Breast epithelium (tissue), 4 donors: ENCODE measurements around the gene POLN. TPM values are rescaled to one million over a fixed set of nuclear protein-coding genes. Genes with fewer than 3 reads are reported as not detected.
A peak's percentile ranks its signal among the peaks of the same experiment; 100 is the strongest.

Experiments
- DNase-seq, 2 donors: peaks; one replicate each; pipeline ENCODE4 v3.0.0-alpha.2; 2019; ENCODE audit warnings: low spot score in 2 of 2
- H3K27ac ChIP-seq, 2 donors: fragments of 200-600 bp; sonication (generic) in 1 of 2; one replicate each; pipeline ENCODE4 v1.5.1; 2016 to 2019; ENCODE audit warnings: mild to moderate bottlenecking in 1 of 2
- H3K27me3 ChIP-seq, 2 donors: fragments of 200-600 bp; sonication (generic) in 1 of 2; one replicate each; pipeline versions ENCODE4 v1.5.1 to v1.6.0; 2017 to 2019; ENCODE audit warnings: control low read depth in 1 of 2, mild to moderate bottlenecking in 1 of 2
- H3K36me3 ChIP-seq: fragments of 200-600 bp; one replicate; pipeline ENCODE4 v1.5.1; 2019
- H3K4me1 ChIP-seq, 2 donors: fragments of 200-600 bp; sonication (generic); one replicate each; pipeline ENCODE4 v1.5.1; 2016 to 2019; ENCODE audit warnings: control low read depth in 1 of 2
- H3K4me3 ChIP-seq, 3 donors: fragments of 200-600 bp; sonication (generic); 1 replicate in 2 of 3; 2 replicates in 1 of 3; pipeline ENCODE4 v1.5.1; 2016 to 2019; ENCODE audit warnings: mild to moderate bottlenecking in 3 of 3, moderate library complexity in 2 of 3
- H3K9me3 ChIP-seq, 2 donors: fragments of 200-600 bp; sonication (generic) in 1 of 2; one replicate each; pipeline ENCODE4 v1.5.1; 2016 to 2019; ENCODE audit warnings: control low read depth in 1 of 2
- POLR2A ChIP-seq: fragments of 450-650 bp; IDR thresholded peaks from one replicate; pipeline ENCODE4 v1.6.1; 2016; ENCODE audit warnings: antibody characterized with exemption, mild to moderate bottlenecking, moderate library complexity
- POLR2AphosphoS5 ChIP-seq, 3 donors: sonication (generic); formaldehyde crosslinking; IDR thresholded peaks; one replicate each; pipeline ENCODE4 v1.6.1; 2017; ENCODE audit warnings: antibody characterized with exemption in 3 of 3
- intact Hi-C: fragments of 100-400 bp; cut with DNase I; formaldehyde crosslinking; loops from one replicate; pipeline ENCODE4 v1.15.1; 2023; ENCODE audit warnings: low total_unique reads
- total RNA-seq, 3 donors: library from RNA; depleted of rRNA; stranded (reverse); fragments of >200 nt; gene quantifications; one replicate each; pipeline ENCODE4 v1.1.0, GENCODE V29; 2016
- TF ChIP-seq, protein P1 (sequence below), 3 donors: fragments of 450-650 bp; IDR thresholded peaks; one replicate each; pipeline ENCODE4 v1.5.1; 2016 to 2017; ENCODE audit warnings: antibody characterized with exemption in 3 of 3, mild to moderate bottlenecking in 3 of 3, moderate library complexity in 3 of 3

The POLN gene
- total RNA-seq, result 1 to 10 TPM; 3.3 to 4.7 (median 4.3) TPM

DNA sequence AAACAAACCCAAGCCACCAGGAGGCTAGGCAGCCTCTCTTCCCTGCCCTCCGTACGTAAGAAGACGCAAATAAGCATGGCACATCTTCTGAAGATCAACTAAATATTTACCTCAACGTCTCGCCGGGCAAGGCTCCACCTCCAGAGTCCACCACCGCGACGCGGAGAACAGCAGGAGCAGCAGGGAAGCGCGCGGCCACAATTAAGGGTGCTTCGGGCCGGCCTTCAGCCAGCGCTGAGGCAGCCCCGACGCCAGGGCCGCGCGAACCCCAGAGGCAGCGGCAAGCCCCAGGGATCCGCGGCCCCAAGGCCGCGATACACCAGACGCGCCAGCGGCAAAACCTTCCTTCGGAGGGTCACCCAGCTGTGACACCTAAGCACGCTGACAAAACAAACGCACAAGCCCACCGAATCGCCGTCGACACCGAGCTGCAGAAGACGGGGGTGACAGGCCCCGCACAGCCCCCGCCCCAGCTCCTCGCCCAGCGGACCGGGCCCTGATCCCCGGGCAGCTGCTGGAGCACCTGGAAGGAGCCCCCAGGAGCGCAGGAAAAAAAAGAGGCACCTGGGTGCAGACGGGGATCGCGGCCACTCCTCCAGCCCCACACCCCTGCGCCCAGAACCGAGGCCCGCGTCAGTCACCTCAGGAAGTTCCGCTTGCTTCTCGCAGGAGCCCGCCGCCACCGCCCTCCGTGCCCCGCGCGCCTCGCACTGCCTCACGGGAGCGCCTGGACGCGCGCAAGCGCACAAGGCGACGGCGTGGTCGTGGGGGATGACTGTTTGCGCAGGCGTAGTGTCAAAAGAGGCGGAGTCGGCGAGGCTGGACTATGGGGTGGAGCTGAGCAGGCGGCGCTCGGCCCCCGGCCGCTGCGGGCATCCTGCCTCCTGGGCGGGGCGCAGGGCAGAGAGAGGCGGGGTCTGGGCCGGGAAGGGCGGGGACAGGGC is at the start of gene POLN, which contains the start of gene HAUS3:
TSS of gene POLN (minus strand) at position 712 of the 944 bp plus-strand sequence. CDS start 12,890 bp downstream, outside the sequence.
TSS of gene HAUS3 (minus strand) at position 712 of the 944 bp plus-strand sequence. CDS start 1,175 bp downstream, outside the sequence.
- H3K27me3 ChIP-seq, result no peaks in the 10 kb centered on the region
- TF ChIP-seq POLR2AphosphoS5 (IDR thresholded peaks at IDR 0.05) (peak; percentile 74 to 83 (median 80)), POLR2A (peak; percentile 19)
- TF ChIP-seq, protein P1, sequence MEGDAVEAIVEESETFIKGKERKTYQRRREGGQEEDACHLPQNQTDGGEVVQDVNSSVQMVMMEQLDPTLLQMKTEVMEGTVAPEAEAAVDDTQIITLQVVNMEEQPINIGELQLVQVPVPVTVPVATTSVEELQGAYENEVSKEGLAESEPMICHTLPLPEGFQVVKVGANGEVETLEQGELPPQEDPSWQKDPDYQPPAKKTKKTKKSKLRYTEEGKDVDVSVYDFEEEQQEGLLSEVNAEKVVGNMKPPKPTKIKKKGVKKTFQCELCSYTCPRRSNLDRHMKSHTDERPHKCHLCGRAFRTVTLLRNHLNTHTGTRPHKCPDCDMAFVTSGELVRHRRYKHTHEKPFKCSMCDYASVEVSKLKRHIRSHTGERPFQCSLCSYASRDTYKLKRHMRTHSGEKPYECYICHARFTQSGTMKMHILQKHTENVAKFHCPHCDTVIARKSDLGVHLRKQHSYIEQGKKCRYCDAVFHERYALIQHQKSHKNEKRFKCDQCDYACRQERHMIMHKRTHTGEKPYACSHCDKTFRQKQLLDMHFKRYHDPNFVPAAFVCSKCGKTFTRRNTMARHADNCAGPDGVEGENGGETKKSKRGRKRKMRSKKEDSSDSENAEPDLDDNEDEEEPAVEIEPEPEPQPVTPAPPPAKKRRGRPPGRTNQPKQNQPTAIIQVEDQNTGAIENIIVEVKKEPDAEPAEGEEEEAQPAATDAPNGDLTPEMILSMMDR (IDR thresholded peaks at IDR 0.05), result no peak
- peak within 1 kb of the TSS; percentile 66 to 69 for H3K27ac ChIP-seq
- H3K36me3 ChIP-seq, result peaks cover 5% of the 10 kb centered on the region
- intact Hi-C loops, result no loop called here
- peak within 1 kb of the TSS; percentile 81 to 96 (median 96) for H3K4me3 ChIP-seq
- H3K4me1 ChIP-seq, result peaks cover 0 to 16% of the 10 kb centered on the region in 2 donors
- DNase-seq, result peak; percentile 96 to 98
- H3K9me3 ChIP-seq, result no peaks in the 10 kb centered on the region

DNA sequence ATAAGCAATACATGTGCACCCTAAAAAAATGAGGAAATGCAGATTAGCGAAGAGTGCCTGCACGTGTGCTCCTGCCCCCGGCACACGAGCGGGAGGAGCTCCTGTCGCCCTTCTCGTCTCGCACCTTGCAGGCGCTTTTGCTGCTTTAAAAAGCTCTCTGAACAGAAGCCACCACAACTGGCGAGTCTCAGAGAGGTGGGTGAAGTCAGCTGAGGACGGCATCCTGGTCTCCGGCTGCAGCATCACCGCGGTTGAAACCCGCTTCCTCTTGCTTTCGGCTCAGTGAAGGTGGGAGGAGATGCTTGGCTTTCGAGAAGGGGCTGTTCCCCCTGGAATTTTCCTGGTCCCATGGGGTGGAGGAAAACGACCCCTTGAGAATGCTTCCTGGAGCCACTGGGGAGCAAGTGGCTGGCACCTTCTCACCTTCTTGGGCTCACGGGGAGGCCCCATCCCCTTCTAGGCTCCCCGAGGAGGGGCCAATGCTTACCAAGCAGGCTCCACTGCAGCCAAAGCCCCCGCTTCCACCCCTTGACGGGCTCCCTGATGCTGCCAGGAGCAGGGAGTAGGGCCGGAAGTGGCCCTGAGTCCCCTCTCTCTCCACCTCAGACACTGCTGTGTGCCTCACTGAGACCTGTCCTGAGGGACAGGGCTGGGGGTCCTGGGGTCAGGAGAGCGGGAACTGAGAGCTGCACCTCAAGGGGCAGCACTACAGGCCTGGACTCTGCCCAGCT is 49.2 kb upstream of the POLN start:
- Histone ChIP-seq H3K4me1 (no peaks in the 10 kb centered on the region), H3K36me3 (no peaks in the 10 kb centered on the region), H3K9me3 (no peaks in the 10 kb centered on the region), H3K27ac (no peak overlapping the region), H3K27me3 (no peaks in the 10 kb centered on the region), H3K4me3 (no peak overlapping the region)
- peak in 1 of 2 donors; percentile 31 for DNase-seq
- intact Hi-C loops, result no loop called here
- TF ChIP-seq POLR2AphosphoS5 (IDR thresholded peaks at IDR 0.05), result no peak
- TF ChIP-seq, protein P1 (IDR thresholded peaks at IDR 0.05), result no peak
- no peak for TF ChIP-seq POLR2A

DNA sequence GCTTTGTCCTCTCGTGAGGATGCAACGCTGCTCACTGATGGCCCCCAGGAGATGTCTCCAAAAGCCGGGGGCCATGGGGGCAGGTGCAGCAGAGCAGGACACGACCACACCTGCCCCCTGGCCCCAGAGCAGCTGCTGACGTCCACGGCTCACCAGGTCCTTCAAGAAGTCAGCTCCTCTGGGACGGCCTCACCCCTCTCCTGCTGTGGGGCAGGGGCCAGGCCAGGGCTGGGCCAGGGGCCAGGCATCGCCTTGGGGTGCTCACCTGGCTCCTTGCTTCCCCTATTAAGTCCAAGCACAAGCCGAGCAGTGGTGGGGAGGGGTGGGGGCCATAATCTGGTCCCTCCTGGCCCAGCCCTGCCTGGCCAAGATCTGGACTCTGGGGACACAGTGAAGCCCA is 48.6 kb upstream of the POLN start:
- TF ChIP-seq POLR2A (no peak), POLR2AphosphoS5 (IDR thresholded peaks at IDR 0.05) (no peak)
- TF ChIP-seq, protein P1 (IDR thresholded peaks at IDR 0.05), result no peak
- Histone ChIP-seq H3K36me3 (no peaks in the 10 kb centered on the region), H3K27me3 (no peaks in the 10 kb centered on the region), H3K27ac (no peak overlapping the region), H3K4me3 (no peak overlapping the region), H3K4me1 (no peaks in the 10 kb centered on the region), H3K9me3 (no peaks in the 10 kb centered on the region)
- DNase-seq, result no peak
- intact Hi-C loops, result no loop called here

DNA sequence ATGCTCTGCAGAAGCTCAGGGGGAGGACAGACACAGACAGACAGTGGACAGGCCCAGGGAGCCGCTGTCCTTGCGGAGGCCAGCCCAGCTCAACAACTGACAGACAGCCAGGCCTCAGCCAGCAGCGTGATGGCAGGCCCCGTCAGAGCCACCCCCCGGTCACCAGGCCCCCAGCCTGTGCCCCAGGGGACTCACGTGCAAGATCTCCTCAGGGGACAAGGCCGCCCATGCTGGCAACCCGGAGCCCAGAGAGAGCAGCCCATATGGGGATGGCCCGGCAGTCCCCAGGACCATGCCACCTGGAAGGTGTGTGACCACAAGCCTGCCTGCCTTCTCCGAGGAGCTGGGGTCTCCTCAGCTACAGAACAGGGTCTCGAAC is 48.0 kb upstream of the POLN start:
- intact Hi-C loops, result no loop called here
- Histone ChIP-seq H3K27ac (no peak overlapping the region), H3K4me1 (no peaks in the 10 kb centered on the region), H3K36me3 (no peaks in the 10 kb centered on the region), H3K4me3 (no peak overlapping the region), H3K27me3 (no peaks in the 10 kb centered on the region), H3K9me3 (no peaks in the 10 kb centered on the region)
- peak in 1 of 2 donors; percentile 40 for DNase-seq
- TF ChIP-seq, protein P1 (IDR thresholded peaks at IDR 0.05), result no peak
- TF ChIP-seq POLR2AphosphoS5 (IDR thresholded peaks at IDR 0.05) (no peak), POLR2A (no peak)
